ENCODE measurements around the gene PRDM16. TPM values are rescaled to one million over a fixed set of nuclear protein-coding genes. Genes with fewer than 3 reads are reported as not detected.

Gene PRDM16
- total RNA-seq, 4 donors from 2014 or later, result 0.41 to 0.95 TPM; not detected in 2

DNA sequence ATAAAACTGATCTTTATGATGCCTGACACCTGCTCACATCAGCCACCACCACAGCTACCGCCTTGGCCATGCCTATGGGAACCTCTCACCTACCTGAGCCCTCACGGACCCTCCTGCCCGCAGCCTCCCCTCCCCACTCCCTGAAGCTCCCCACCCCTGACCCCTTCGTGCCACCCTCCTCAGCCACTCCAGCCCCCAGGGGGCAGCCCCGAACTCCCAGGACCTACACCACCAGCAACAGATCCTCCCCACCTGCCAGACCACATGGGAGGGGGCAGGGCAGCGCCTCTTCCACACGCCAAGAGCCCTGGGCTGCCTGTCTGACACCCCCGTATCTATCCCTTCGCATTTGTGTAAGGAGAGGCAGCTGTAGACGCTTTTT is 371.3 kb downstream of the PRDM16 start:
- H3K27me3 ChIP-seq, result peaks cover 24% of the 10 kb centered on the region
- in situ Hi-C loops (cut with MboI; ENCODE audit: low pct_ligation_motif_present in 1 of 4, low pct_unique_long_range_greater_than_20kb in 1 of 4, low sequenced_read_pairs in 3 of 4), result loop anchor here in 2 of 4 donors (25.0 kb wide), 2 partner anchors 428 to 603 kb away; partner anchors contain the start of gene ACTRT2 (in 2 of the 2)
- no peak overlapping the region for H3K27ac ChIP-seq
- H3K4me1 ChIP-seq, result no peaks in the 10 kb centered on the region
- H3K4me3 ChIP-seq, result no peak overlapping the region
- DNase-seq, result no peak
- no peaks in the 10 kb centered on the region for H3K9me3 ChIP-seq
- WGBS, 2 donors (ENCODE audit: low coverage in 1 of 2), result 59% methylated on average over 10 of the region's 10 CpGs; no CpG with 5 or more reads in 1 of the 2 donors
- no peak for TF ChIP-seq EP300 (IDR thresholded peaks at IDR 0.05; ENCODE audit: low read depth)
- TF ChIP-seq, protein P1, sequence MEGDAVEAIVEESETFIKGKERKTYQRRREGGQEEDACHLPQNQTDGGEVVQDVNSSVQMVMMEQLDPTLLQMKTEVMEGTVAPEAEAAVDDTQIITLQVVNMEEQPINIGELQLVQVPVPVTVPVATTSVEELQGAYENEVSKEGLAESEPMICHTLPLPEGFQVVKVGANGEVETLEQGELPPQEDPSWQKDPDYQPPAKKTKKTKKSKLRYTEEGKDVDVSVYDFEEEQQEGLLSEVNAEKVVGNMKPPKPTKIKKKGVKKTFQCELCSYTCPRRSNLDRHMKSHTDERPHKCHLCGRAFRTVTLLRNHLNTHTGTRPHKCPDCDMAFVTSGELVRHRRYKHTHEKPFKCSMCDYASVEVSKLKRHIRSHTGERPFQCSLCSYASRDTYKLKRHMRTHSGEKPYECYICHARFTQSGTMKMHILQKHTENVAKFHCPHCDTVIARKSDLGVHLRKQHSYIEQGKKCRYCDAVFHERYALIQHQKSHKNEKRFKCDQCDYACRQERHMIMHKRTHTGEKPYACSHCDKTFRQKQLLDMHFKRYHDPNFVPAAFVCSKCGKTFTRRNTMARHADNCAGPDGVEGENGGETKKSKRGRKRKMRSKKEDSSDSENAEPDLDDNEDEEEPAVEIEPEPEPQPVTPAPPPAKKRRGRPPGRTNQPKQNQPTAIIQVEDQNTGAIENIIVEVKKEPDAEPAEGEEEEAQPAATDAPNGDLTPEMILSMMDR (IDR thresholded peaks at IDR 0.05), result no peak
- intact Hi-C loops (cut with DNase I; ENCODE audit: low total_unique reads), result no loop called here
- no peaks in the 10 kb centered on the region for H3K36me3 ChIP-seq

DNA sequence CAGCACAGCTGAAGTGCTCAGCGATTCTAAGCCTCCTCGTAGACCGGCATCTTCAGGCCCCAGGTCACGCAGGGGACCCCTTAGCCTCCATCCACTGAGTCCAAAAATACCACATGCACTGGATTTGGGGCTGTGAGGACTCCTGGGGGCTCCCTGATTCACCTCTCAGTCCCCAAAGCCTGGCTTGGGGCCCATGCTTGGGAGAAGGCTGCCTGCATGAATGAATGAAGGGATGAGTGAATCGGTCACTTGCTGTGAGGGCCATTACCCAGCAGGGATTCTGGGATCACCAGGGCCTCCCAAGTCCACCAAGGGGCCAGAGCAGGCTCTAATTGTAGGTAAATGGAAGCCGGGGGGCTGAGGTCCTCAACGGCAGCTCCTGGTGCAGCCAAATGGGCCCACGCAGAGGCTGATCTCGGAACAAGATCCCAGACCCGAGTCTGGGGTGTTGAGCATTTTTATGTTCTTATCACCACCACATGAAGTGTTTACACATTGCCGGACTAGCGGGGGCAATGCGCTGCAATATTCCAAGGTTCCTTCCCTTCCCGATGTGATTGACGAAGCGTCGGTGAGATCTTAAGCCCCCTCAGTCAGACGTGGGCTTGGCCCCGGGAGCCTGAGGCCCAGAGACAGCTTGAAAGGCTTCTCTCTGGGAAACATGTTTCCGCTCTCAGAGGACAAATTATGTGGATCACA is 371.9 kb downstream of the PRDM16 start:
- 66 to 70% methylated on average over 8 to 20 of the region's 20 CpGs for WGBS, 2 donors (ENCODE audit: low coverage in 1 of 2)
- Histone ChIP-seq H3K36me3 (no peaks in the 10 kb centered on the region), H3K27ac (no peak overlapping the region), H3K4me1 (no peaks in the 10 kb centered on the region), H3K9me3 (no peaks in the 10 kb centered on the region), H3K4me3 (no peak overlapping the region), H3K27me3 (peaks cover 24% of the 10 kb centered on the region)
- no peak for DNase-seq
- in situ Hi-C loops (cut with MboI; ENCODE audit: low pct_ligation_motif_present in 1 of 4, low pct_unique_long_range_greater_than_20kb in 1 of 4, low sequenced_read_pairs in 3 of 4) (loop anchor here in 2 of 4 donors (25.0 kb wide), 2 partner anchors 429 to 604 kb away; partner anchors contain the start of gene ACTRT2 (in 2 of the 2)), intact Hi-C loops (cut with DNase I; ENCODE audit: low total_unique reads) (no loop called here)
- TF ChIP-seq POLR2A (IDR thresholded peaks at IDR 0.05) (no peak), POLR2AphosphoS5 (IDR thresholded peaks at IDR 0.05) (no peak), EP300 (IDR thresholded peaks at IDR 0.05; ENCODE audit: low read depth) (no peak)
- TF ChIP-seq, protein P1 (IDR thresholded peaks at IDR 0.05), result no peak

DNA sequence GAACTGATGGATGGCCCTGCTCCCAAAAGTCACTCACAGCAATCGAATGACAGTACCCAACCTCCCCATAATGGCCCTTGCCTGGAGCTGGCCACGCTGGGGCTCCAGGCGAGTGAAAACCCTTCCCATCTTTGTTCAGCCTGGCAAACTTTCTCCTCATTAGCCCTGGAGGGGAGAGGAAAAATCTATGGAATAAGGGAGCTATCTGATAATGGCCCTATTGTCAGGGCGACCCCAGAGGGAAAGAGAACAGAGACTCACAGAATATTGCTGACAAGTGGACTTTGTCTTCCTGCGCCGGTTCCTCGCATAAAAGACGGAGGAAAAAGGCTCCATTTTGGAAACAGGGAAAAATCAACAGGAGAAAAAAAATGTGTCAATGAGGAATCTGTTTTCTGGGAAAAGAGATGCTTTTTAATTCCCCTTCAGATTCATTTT is 372.4 kb downstream of the PRDM16 start:
- WGBS, 2 donors (ENCODE audit: low coverage in 1 of 2), result 50 to 66% methylated on average over 5 to 8 of the region's 8 CpGs
- no peak for TF ChIP-seq POLR2AphosphoS5 (IDR thresholded peaks at IDR 0.05)
- TF ChIP-seq POLR2A (IDR thresholded peaks at IDR 0.05), result no peak
- no peak for TF ChIP-seq EP300 (IDR thresholded peaks at IDR 0.05; ENCODE audit: low read depth)
- TF ChIP-seq, protein P1 (IDR thresholded peaks at IDR 0.05), result no peak
- no peaks in the 10 kb centered on the region for H3K4me1 ChIP-seq
- H3K4me3 ChIP-seq, result no peak overlapping the region
- H3K27me3 ChIP-seq, result peaks cover 24% of the 10 kb centered on the region
- in situ Hi-C loops (cut with MboI; ENCODE audit: low pct_ligation_motif_present in 1 of 4, low pct_unique_long_range_greater_than_20kb in 1 of 4, low sequenced_read_pairs in 3 of 4), result loop anchor here in 2 of 4 donors (25.0 kb wide), 2 partner anchors 429 to 604 kb away; partner anchors contain the start of gene ACTRT2 (in 2 of the 2)
- no peaks in the 10 kb centered on the region for H3K9me3 ChIP-seq
- no peak overlapping the region for H3K27ac ChIP-seq
- H3K36me3 ChIP-seq, result no peaks in the 10 kb centered on the region
- no peak for DNase-seq
- intact Hi-C loops (cut with DNase I; ENCODE audit: low total_unique reads), result no loop called here

DNA sequence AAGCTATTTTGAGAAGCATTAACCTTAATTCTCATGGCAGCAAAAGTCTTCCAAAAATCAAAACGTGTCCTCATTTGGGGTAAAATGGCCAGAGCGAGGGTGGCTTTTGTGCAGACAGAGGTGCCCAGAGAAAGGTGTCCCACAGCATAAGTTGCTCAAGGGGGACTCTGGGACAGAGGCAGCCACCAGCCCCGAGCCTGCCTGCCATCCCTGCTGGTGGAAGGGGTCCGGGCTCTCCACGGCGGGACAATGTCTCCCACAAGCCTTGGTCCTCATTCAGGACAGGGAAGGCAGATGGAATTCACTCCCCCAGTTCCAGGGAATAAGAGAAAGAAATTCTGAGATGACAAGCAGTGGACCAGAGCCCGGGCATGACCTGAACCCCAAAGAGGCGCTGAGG is 372.9 kb downstream of the PRDM16 start:
- intact Hi-C loops (cut with DNase I; ENCODE audit: low total_unique reads), result no loop called here
- in situ Hi-C loops (cut with MboI; ENCODE audit: low pct_ligation_motif_present in 1 of 4, low pct_unique_long_range_greater_than_20kb in 1 of 4, low sequenced_read_pairs in 3 of 4), result loop anchor here in 2 of 4 donors (25.0 kb wide), 2 partner anchors 430 to 605 kb away; partner anchors contain the start of gene ACTRT2 (in 2 of the 2)
- 60 to 82% methylated on average over 1 to 8 of the region's 8 CpGs for WGBS, 2 donors (ENCODE audit: low coverage in 1 of 2)
- DNase-seq, result no peak
- no peaks in the 10 kb centered on the region for H3K4me1 ChIP-seq
- TF ChIP-seq, protein P1 (IDR thresholded peaks at IDR 0.05), result no peak
- TF ChIP-seq POLR2AphosphoS5 (IDR thresholded peaks at IDR 0.05) (no peak), EP300 (IDR thresholded peaks at IDR 0.05; ENCODE audit: low read depth) (no peak), POLR2A (IDR thresholded peaks at IDR 0.05) (no peak)
- no peaks in the 10 kb centered on the region for H3K36me3 ChIP-seq
- H3K27ac ChIP-seq, result no peak overlapping the region
- H3K9me3 ChIP-seq, result no peaks in the 10 kb centered on the region
- H3K4me3 ChIP-seq, result no peak overlapping the region
- H3K27me3 ChIP-seq, result peaks cover 24% of the 10 kb centered on the region
